ENCODE results near the gene EFNA1.
"Not testable (repeated sequence)": the region's sequence is repeated elsewhere in the genome, so short reads cannot be mapped to it uniquely, and the experiment has no call there.

Gene EFNA1

DNA sequence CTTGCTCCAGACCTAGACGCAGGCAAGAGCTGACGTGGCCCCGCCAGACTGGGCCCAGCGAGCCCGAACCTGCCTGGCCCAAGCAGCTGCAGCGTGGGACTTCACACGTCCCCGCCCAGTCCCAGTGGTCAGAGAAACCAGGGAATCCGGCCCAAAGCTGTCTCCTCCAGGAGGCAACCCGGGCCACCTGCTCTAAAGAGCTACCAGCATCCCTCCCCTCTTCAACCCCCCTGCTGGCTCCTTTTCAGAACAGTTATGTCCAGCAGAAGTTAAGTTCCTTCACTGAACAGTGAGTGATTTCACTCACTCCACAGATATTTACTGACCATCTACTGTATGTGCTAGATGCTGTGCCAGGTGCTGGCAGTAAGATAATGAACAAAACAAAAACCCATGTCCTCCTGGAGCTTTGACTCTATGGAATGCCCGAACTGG lies 2.1 kb upstream of the EFNA1 start:
- no peak for DNase-seq

DNA sequence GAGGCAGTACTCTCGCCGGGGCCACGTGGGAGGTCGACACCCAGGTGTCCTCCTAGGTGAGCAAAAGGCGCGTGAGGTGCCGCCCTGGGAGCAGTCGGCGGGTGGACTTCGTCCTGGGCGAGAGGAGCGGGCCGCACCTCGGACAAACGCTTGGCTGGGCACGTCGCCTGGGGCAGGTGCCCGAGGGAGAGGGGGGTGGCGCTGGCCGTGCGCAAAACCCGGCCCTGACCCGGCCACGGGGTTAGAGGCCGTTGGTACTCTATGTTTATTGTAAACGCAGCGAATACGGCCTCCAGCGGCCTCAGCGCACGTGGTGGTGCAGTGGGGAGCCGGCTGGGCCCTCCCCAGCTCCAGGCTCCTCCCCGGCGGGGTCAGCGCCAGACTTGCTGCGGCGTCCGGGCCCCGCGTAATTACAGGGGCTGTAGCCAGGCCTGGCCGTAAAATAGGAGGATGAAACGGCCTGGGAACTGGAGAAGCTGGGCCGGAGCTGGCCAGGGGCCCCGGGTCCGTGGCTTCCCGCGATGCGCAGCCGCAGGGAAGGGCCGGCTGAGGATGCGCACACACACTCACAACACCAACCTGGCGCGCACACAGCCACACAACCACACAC lies 1.6 kb upstream of the EFNA1 start:
- no peak for DNase-seq

DNA sequence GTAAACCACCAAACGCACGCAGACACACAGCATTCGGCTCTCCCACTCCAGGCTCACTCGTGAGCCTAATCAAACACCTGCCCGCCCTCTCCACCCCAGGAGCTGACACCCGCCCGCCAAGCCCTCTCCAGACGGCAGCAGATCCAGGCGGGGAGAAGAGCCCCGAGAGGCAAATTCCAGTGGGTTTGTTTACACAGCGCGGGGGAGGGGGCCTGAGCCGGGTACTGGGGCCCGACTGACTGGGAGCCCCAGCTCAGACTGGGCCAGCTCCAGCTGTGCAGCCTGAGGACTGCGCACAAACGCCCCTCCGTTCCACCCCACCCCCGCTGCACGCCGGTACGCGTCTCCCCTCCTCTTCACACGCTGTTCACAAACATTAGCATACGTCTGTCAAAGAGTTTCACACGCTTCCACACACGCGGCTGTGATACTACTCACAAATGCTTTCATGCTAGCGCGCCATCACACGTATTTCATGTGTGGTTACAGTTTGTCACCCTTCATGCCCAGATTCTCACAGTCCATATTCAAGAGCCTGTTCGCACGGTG lies 1.0 kb upstream of the EFNA1 start:
- peak; percentile 50 for DNase-seq

DNA sequence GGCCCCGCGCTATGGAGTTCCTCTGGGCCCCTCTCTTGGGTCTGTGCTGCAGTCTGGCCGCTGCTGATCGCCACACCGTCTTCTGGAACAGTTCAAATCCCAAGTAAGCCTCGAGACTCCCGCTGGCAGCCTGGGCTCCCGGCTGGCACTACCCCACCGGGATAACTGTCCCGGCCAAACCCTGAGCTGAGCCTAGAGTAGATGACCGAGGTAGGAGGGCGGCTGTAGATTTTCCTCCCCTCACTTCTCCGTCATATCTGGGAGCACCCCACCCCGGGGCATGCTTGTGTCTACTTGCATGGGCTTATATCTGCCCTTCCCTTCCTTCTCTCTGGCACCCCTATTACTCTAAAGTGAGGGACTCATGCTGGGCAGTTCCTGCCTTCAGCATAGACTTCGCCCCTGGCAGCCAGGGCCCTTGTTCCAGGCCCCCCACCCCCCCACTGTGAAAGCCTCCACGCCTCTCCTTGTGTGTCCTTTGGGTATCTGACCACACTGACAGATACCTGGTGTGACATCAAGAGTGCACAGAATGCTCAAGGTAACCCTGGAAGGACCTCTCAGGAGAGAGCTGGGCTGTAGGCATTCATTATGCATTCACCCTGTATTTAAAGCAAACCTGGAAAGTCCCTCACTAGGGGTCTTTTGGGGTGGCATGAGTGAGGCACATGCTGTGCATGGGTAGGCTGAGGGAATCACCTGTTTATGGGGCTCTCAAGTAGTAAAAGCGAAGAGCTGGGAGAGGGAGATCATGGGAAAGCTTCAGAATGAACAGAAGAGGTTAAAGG lies 485 bp downstream of the EFNA1 start:
- DNase-seq, result no peak

DNA sequence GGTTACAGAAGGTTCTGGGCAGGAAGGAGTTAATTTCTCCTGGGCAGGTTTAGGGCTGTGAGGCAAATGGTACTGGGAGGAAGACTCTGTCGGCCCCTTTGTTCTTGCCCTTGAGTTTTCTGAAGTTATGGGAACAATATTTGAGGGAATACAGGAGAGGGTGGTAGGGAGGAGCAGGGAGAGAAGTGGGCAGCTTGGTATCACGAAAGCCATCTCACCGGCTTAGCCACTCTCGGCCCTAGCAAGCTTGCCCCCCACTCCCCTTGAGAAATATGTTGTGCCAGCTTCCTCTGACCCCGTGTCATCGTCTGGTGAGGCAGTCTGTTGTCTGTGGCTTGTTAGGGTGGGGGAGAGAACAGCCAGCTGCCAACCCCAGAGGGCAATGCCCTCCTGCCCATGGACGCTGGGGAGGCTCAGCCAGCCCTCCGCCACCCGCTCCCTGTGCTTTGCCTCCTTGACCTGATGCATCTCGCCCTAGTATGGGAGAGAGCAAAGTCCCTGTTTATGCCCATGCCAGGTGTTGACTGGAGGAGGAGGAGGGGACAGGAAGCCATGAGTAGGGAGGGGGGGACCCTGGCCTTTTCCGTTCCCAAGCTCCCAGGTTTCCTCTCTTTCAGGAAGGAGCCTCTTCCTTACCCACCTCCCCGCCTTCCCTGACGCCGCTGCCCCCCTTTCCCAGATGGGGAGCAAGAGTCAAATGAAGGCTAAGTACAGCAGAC lies 1.2 kb downstream of the EFNA1 start:
- DNase-seq, result peak; percentile 26

DNA sequence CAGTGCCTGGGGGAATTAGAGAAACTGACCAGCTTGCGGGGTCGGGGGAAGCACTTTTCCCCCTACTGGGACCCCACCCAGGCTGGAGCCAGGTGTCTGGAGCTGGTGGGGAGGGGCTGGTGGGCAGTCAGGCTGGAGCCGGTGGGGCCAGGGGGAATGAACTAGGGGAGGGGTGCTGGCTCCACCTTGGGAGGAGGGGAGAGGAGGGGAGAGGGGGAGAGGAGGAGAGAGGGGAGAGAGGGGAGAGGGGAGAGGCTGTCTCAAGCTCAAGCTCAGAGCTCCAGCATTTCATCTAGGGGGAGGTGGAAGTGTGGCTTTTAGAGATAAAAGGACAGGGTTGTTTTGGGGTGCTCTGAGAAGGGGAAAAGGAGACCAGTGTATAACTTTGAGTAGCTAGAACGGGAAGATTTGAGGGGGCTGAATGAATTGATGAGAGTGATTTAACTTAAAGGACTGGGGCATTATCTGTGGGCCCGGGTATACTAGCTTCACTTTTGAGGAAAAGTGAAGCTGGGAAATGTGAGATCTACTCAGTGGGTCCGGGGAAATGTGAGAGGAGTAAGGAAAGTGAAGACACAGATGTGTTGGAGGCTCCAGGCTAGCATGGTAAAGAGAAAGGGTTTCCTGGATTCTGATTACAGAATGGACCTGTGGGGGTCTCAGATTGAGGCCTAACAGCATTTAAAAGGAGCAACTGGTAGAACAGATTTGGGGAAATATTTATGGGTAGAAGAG lies 2.8 kb downstream of the EFNA1 start:
- DNase-seq, result no peak

DNA sequence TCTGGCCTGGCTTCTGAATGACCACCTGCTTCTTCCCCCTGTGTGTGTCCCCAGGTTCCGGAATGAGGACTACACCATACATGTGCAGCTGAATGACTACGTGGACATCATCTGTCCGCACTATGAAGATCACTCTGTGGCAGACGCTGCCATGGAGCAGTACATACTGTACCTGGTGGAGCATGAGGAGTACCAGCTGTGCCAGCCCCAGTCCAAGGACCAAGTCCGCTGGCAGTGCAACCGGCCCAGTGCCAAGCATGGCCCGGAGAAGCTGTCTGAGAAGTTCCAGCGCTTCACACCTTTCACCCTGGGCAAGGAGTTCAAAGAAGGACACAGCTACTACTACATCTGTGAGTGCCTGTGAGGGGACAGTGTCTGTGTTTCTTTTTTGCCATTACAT lies 3.6 kb downstream of the EFNA1 start:
- DNase-seq, result no peak

DNA sequence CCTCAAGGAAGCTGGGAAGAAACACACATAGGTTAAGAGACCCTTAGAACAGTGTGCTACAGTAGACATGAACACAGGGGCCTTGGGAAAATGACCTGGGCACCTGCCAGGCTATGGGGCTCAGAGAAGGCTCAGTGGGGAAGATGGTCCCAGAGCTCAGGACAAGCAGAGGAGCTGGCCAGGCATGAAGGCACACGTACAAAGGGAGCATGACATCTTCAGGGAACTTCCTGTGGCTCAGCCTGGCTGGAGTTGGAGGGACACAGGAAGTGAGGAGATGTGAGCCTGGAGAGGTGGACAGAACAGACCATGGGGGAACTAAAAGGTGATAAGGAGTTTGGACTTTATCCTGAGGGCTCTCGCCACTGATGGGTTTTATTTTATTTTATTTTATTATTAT lies 4.2 kb downstream of the EFNA1 start:
- DNase-seq, result no peak

DNA sequence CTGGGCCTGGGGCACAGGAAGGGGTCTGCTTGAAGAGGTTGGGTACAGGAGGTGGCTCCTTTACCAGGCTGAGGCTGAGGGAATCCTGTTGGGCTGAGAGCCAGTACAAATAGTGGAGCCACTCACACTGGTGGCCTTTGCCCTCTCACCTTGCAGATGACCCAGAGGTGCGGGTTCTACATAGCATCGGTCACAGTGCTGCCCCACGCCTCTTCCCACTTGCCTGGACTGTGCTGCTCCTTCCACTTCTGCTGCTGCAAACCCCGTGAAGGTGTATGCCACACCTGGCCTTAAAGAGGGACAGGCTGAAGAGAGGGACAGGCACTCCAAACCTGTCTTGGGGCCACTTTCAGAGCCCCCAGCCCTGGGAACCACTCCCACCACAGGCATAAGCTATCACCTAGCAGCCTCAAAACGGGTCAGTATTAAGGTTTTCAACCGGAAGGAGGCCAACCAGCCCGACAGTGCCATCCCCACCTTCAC lies 6.2 kb downstream of the EFNA1 start:
- DNase-seq, result no peak

DNA sequence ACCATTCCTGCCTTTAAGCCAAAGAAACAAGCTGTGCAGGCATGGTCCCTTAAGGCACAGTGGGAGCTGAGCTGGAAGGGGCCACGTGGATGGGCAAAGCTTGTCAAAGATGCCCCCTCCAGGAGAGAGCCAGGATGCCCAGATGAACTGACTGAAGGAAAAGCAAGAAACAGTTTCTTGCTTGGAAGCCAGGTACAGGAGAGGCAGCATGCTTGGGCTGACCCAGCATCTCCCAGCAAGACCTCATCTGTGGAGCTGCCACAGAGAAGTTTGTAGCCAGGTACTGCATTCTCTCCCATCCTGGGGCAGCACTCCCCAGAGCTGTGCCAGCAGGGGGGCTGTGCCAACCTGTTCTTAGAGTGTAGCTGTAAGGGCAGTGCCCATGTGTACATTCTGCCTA lies 6.6 kb downstream of the EFNA1 start:
- DNase-seq, result no peak

DNA sequence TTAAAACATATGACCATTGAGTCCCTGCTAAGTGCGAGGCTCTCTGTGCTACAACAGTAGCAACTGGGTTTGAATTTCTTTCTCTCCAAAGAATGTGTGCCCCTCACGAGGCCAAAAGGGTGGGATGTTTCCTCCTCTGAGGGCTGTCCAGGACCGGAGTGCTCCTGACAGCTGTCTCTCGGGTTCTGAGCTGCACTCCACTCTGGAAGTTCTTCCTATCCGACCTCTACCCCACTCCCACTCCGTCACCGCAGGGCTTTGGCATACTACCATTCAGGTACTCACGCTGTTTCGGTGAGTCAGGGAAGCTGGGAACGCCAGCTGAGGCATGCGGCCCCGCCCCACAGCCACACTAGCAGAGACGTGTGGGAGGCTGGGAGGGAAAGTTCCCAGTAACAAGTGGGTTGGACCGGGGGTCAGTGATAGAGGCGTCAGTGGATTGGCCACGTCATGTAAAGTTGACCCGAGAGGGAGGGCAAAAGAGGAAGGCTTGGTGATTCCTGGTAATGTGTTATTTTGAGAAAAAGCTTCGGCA lies 7.3 kb downstream of the EFNA1 start:
- peak; percentile 59 for DNase-seq

DNA sequence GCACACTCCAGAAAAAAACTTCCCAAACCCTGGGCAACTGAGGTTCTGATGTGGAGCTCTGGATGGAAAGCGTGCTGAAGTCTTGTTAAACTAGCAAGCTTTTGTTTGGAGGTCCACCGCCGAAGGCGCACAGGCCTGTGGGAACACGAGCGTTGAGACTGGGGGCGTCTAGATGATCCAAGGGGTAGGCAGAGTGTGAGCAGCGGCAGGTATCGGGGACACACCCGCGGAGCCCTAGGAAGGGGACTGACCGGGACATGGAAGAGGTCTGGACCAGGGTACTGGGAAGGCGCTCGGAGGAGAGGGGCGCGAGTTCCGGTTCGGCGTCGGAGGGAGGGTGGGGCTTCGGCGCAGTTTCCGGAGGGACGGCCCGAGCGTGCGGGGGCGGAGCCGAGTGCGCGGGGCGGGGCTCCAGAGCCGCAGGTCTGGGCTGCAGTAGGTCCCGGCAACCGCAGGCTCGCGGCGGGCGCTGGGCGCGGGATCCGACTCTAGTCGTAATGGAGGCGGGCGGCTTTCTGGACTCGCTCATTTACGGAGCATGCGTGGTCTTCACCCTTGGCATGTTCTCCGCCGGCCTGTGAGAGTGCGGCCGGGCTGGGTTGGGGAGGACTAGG lies 7.8 kb downstream of the EFNA1 start, which contains the start of gene SLC50A1:
Gene SLC50A1, plus strand, starts transcription at position 438 of the 614 bp plus-strand sequence. Its CDS starts 60 bp downstream, at position 498.
- DNase-seq, result peak; percentile 94

DNA sequence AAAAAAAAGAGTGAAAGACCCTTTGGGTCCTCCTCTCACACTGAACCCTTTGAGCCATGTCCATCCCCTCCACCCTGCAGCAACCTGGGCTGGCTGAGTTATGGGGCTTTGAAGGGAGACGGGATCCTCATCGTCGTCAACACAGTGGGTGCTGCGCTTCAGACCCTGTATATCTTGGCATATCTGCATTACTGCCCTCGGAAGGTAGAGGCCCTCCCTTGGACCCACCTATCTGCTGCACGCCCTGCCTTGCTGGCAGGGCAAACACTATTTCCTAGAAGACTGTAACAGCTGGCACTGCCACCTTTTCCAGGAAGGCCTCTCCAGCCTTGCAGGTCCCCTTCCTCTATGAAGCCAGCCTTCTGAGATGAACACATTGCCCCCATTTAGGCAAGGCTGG lies 9.1 kb downstream of the EFNA1 start:
- peak; percentile 15 for DNase-seq

DNA sequence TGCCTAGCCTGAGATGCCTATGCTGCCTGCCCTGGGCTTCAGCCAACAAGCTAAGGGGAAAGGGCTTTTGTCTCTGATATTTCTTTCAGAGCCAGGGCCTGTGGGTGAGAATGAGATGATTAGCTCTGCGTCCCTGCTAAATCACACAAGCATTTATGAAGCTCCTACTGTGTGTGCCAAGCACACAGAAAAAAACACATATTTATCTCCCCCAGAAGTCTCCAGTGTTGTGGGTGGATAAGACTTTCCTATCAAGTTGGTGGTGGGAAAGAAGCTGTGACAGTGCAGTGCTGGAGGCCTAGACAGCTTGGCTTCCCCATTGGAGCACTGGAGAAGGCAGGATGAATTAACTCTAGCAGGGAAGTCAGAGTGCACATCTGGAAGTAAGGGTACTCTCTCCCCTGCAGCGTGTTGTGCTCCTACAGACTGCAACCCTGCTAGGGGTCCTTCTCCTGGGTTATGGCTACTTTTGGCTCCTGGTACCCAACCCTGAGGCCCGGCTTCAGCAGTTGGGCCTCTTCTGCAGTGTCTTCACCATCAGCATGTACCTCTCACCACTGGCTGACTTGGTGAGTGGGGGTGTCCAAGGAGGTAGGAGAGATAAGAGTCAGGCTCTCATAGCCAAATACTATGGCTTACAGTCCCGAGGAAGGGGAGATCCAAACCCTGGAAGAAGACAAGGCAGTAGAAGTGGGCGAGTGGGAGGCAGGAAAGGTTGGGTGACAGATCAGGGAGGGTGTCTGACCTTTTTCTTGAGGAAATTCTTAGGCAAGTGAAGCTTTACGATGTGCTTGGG lies 9.7 kb downstream of the EFNA1 start:
- no peak for DNase-seq

DNA sequence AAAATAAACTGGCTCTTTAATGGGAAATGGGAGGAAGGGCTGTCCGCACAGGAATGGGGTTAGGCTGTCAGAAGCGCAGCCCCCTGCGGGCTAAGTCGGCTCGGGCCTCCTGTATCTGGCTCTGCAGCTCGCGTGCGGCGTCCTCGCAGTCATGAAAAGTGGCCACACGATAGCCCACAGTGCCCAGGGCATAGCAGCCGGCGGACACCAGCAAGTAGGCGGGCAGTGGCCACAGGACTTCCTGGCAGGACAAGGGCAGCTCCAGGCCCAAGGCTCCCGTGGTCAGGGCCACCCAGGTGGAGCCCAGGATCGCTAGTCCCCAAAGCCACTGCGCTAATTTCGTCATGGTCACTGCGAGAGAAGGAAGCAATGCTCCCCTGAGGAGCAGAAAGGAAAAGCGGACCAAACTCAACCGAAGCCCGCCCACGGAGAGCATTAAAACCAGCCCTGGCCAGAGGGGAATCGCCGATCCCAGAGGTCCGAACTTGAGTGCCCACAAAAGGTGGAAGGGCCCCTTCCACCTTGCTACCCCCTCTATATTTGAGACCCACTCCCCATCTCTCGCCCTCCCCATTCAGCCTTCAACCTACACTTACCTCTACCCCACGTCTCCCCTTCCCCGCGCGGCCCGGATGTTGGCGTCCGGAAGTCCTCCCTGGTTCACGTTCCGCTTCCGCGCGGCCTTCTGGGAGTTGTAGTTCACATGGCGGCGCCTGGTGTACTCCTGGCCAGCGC lies 12.4 kb downstream of the EFNA1 start, which contains the start of gene DPM3:
Gene DPM3, minus strand, starts transcription at position 637 of the 735 bp plus-strand sequence. Its CDS starts 291 bp downstream, at position 346.
- DNase-seq, result peak; percentile 91

DNA sequence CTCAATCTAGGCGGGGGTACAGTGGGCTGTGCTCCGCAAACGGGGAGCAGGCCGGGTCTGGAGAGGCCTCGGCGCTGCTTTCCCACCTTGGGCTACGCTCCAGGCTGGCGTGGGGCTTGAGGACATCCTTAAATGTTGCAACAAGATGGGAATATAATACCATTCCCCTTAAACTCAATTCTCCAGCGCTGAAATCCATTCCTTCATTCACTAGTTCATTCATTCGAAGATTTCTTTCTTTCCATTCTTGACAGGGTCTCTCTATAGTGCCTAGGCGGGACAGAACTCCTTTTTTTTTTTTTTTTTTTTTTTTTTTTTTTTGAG lies 12.9 kb downstream of the EFNA1 start:
- no peak for DNase-seq

DNA sequence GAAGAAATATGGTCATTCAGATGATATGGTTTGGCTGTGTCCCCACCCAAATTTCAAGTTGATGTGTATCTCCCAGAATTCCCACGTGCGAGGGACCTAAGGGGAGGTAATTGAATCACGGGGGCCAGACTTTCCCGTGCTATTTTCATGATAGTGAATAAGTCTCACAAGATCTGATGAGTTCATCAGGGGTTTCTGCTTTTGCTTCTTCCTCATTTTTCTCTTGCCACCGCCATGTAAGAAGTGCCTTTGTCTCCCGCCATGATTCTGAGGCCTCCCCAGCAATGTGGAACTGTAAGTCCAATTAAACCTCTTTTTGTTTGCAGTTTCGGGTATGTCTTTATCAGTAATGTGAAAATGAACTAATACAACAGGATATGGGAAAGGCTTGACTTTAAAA lies 14.1 kb downstream of the EFNA1 start:
- no peak for DNase-seq

DNA sequence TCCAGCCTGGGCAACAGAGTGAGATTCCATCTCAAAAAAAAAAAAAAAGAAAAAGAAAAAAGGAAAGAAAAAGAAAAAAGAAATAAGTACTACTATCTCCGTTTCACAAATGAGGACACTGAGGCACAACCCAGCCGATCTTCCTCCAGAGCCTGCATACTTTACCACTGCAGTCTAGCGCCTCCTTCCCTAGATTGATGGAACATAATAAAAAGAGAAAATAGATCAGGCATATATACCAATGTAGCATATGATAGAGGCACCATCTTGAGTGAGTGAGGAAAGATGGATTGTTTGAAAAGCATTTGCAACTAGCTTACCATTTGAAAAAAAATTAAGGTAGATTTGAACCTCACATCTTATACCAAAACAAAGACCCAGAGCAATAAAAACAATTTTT lies 17.8 kb downstream of the EFNA1 start:
- DNase-seq, result no peak

DNA sequence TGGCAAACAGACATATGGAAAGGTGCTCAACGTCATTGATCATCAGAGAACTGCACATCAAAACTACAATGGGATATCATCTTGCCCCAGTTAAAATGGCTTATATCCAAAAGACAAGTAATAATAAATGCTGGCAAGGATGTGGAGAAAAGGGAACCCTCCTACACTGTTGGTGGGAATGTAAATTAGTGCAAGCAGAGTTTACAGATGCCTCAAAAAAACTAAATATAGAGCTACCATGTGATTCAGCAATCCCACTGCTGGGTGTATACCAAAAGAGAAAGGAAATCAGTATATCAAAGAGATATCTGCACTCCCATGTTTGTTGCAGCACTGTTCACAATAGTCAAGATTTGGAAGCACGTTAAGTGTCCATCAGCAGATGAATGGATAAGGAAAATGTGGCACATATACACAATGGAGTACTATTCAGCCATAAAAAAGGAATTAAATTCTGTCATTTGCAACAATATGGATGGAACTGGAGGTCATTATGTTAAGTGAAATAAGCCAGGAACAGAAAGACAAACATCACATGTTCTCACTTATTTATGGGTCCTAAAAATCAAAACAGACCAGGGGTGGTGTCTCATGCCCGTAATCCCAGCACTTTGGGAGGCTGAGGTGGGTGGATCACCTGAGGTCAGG lies 28.4 kb downstream of the EFNA1 start:
- DNase-seq, result not testable (repeated sequence)

DNA sequence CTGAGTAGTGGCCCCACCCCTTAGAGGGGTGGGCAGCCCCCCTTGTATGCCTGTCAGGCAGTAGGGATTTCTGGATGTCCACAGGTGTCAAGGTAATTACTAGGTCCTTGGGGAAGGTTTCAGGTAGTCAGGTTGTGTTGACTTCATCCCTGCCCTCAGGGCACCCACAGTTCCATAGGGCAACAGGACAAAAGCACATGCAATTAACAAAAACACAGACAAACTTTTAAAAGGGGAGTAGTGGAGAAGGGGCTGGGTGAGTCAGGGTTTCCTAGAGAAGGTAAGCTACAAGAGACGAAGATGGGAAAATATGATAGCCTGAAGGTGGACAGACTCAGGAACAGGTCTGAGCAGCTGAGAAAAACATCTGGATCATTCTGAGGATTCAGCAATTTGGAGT lies 31.3 kb downstream of the EFNA1 start:
- DNase-seq, result no peak
